MG63 (cell line): ENCODE data around the gene ZNF787. TPM values are rescaled to one million over a fixed set of nuclear protein-coding genes. Genes with fewer than 3 reads are reported as not detected.

Source experiments
- DNase-seq: peaks from one replicate; pipeline ENCODE4 v3.0.0-alpha.2; 2020
- H3K27me3 ChIP-seq: fragments of 250-450 bp; sonication (Bioruptor Pico); 2 replicates; pipeline ENCODE4 v1.5.1; 2020; ENCODE audit warnings: mild to moderate bottlenecking, moderate library complexity
- H3K36me3 ChIP-seq: fragments of 250-450 bp; sonication (Bioruptor Pico); 2 replicates; pipeline ENCODE4 v1.5.1; 2020; ENCODE audit warnings: mild to moderate bottlenecking, moderate library complexity
- H3K4me3 ChIP-seq: fragments of 250-450 bp; sonication (Bioruptor Pico); 2 replicates; pipeline ENCODE4 v1.5.1; 2020; ENCODE audit warnings: mild to moderate bottlenecking, moderate library complexity
- H3K9me3 ChIP-seq: fragments of 250-450 bp; sonication (Bioruptor Pico); 2 replicates; pipeline ENCODE4 v1.5.1; 2020; ENCODE audit warnings: mild to moderate bottlenecking, moderate library complexity
- total RNA-seq: library from RNA; depleted of rRNA; stranded (reverse); fragments of >200 nt; shearing (Covaris generic); gene quantifications from 2 replicates; pipeline ENCODE4 v1.2.3, GENCODE V29; 2014; ENCODE audit warnings: low replicate concordance

Gene ZNF787
- total RNA-seq, 1 experiment from 2014 or later, result 103 TPM

DNA sequence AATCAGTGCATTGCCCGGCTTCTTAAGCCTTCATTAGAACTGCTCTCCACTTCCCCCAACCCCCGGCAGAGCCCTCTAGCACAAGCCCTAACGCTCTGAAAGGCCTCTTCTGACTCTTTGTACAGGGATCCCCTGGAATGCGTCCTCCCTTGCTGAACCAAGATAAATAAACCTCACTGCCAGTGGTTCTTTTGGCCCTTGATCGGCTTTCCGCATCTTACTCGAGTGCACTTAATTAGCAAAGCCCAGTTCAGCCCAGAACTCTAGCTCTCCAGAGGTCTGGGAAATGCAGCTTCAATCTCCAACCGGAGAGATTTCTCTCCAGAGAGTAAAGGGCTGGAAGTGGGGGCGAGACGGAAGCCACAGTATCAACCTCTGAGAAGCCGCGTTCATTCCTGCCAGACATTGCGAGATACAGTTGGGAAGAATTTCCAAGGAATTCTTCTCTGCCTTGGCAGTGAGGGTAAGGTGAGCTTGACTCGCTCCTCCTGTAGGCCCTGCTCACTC lies 11.3 kb upstream of the ZNF787 start:
- DNase-seq, result peak; percentile 53
- H3K9me3 ChIP-seq, result no peaks in the 10 kb centered on the region
- no peaks in the 10 kb centered on the region for H3K36me3 ChIP-seq
- H3K27me3 ChIP-seq, result no peaks in the 10 kb centered on the region
- no peak overlapping the region for H3K4me3 ChIP-seq

DNA sequence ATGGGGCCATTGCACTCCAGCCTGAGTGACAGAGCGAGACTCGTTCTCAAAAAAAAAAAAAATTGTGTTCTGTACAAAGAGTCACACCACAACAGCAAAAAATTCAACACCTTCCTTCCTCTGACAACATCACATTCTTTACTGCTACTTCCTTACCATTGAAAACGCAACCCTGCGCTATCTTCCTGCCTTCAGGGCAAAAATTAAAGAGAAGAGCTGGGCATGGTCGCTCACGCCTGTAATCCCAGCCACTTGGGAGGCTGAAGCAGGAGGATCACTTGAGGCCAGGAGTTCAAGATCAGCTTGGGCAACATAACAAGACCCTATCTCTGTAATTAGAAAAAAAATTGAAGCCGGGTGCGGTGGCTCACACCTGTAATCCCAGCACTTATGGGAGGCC lies 10.6 kb upstream of the ZNF787 start:
- Histone ChIP-seq H3K27me3 (no peaks in the 10 kb centered on the region), H3K36me3 (no peaks in the 10 kb centered on the region), H3K9me3 (no peaks in the 10 kb centered on the region), H3K4me3 (no peak overlapping the region)
- no peak for DNase-seq

DNA sequence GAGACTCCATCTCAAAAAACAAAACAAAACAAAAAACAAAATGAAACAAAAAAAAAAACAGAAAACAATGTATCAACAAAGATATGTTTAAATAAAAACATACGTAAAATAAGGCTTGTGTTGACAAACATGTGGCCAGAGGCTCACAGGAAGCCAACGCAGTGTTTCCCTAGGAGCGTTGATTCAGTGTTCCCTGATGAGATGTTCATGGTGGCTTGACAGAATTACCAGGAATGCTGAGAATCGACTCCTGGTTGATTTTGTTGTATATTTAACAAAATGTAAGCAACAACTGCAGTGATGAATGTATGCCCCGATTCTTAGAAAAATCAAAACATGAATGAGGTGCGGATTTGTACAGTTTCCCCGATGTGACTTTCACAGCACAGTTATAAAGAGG lies 8.9 kb upstream of the ZNF787 start:
- no peaks in the 10 kb centered on the region for H3K36me3 ChIP-seq
- no peak for DNase-seq
- H3K9me3 ChIP-seq, result no peaks in the 10 kb centered on the region
- no peak overlapping the region for H3K4me3 ChIP-seq
- H3K27me3 ChIP-seq, result no peaks in the 10 kb centered on the region

DNA sequence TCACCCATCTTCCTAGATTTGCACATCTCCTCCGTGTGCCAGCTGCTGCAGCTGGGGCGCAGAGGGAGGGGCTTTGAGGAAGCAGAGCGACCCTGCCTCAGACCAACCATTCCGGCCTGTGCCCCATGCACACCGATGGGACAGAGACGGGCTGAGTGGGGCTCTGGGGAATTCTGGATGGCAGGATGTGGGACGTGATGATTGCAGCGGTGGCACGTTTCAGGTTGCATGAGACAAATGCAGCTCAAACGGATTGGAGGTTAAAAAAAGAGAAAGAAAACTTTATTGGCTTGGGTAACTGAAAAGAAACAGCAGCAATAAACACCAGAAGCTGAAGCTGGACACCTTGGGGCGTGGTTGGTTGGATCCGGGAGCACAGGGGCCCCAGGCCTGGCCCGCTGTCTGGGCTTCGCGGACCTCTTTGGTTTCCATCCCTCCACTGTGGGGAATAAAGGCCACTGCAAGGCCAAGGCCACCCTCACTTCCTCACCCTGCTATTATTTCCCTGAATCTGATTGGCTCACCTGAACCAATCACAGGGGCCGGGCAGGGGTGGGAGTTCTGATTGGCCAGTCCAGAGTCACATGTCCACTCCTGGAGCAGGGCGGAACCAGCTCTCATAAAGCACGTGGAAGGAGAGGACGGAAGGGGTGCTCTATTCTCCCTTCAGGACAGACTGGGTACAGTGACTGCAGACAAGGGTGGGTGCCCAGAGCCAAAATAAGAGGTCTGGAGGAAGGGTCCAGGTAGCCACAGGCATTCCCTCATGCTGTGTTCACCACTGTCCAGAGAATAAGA lies 6.1 kb upstream of the ZNF787 start:
- Histone ChIP-seq H3K36me3 (no peaks in the 10 kb centered on the region), H3K4me3 (no peak overlapping the region), H3K9me3 (no peaks in the 10 kb centered on the region), H3K27me3 (no peaks in the 10 kb centered on the region)
- DNase-seq, result no peak

DNA sequence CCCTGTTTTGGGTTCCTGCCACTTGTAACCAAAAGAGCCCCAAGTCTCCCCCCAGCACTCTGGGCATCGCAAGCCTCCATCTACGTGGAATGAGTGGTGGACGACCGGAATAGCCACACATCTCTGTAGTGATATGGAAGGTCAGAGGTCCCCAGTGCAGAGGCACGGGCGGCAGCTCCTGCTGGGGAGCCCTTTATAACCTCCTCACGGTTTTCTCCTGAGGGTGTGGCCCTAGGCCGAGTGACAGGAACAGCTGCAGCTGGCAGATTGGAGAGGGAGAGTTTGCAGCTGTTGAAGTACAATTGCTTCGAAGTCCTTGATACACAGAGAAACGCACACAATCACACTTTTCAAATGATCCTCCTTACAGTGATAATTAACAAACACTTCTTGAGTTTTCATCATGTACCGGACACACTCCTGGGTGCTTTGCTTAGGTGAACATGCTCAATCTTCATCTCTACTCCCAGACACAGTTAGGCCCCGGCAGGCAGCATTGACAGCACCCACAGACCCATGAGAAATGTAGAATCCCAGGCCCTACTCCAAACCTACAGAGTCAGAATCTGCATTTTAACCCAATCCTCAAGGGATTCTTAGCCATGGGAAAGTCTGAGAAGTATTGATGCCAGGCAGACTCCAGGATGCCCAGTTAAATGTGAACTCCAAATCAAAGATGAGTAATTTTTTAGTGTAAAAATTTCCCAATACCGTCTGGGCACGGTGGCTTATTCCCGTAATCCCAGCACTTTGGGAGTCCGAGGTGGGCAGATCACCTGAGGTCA lies 4.9 kb upstream of the ZNF787 start:
- no peak for DNase-seq
- Histone ChIP-seq H3K4me3 (no peak overlapping the region), H3K9me3 (no peaks in the 10 kb centered on the region), H3K36me3 (no peaks in the 10 kb centered on the region), H3K27me3 (no peaks in the 10 kb centered on the region)

DNA sequence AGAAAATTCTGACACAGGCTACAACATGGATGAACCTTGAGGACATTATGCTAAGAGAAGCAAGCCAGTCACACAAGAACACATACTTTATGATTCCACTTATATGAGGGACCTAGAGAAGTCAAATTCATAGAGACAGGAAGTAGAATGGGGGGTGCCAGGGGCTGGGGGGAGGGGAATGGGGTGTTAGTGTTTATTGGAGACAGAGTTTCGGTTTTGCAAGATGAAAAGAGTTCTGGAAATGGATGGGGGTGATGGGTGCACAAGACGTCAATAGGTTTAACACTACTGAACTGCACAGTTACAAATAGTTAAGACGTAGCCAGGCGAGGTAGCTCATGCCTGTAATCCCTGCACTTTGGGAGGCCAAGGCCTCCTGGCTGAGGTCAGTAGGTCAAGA lies 3.5 kb upstream of the ZNF787 start:
- DNase-seq, result no peak
- peaks cover 9% of the 10 kb centered on the region for H3K36me3 ChIP-seq
- no peaks in the 10 kb centered on the region for H3K9me3 ChIP-seq
- H3K27me3 ChIP-seq, result no peaks in the 10 kb centered on the region
- H3K4me3 ChIP-seq, result no peak overlapping the region

DNA sequence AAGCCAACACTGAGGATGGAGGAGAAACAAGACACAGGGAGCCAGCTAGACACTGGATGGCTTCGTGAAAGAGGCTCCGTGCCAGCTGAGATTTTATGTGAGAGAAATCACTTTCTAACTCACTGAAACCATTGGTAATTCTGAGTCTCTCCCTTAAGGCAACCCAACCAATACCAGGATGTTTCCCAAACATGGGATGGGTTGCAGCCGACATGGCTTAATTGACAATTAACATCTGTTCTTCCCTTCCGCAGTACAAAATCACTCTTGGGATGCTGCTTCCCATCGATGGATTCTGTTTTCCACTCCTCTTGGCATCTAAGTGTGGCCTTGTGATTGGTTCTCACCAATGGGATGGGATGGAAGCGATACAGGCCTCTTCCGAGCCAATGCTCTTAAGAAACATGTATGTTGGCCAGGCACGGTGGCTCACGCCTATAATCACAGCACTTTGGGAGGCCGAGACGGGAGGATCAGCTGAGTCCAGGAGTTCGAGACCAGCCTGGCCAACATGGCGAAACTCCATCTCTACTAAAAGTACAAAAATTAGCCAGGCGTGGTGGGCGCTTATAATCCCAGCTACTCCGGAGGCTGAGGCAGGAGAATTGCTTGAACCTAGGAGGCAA lies 2.3 kb upstream of the ZNF787 start:
- no peaks in the 10 kb centered on the region for H3K27me3 ChIP-seq
- no peak overlapping the region for H3K4me3 ChIP-seq
- H3K36me3 ChIP-seq, result peaks cover 21% of the 10 kb centered on the region
- H3K9me3 ChIP-seq, result no peaks in the 10 kb centered on the region
- DNase-seq, result no peak

DNA sequence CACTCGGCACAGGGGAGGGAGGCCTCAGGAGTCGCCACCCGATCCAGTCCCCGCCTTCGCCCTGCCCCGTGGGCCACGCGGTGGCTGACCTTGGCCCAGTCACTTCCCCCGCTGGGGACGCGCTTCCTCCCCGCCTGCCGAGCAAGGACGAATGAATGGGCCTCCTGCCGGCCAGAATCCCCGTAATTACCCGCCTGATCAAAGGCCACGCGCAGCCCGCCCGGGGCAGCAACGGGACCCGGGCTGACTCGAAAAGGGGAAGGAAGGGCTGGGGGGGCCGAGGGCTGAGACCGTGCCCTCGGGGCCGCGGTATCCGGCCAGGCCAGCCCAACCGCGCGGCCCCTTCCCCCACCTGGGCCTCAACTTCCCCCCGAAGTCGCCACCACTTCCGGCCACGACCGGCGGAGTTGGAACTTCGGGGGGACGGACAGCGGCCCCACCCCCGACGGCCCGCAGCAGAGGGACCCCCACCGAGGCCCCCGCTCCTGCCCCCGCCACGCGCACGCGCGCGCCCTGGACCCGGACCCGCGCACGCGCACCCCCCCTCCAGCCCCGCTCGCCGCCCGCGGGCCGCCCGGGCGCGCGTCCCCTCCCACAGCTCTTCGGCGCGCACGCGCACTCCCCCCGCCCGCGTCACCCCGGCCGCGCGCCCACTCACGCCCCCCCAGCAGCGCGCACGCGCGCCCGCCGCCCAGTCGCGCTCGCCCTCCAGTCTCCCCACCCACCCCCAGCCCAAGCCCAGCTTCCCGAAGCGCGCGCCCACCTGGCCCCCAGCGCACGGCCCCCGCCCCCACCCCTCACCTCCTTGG lies 520 bp downstream of the ZNF787 start:
- peaks cover 41% of the 10 kb centered on the region for H3K36me3 ChIP-seq
- no peaks in the 10 kb centered on the region for H3K27me3 ChIP-seq
- DNase-seq, result peak; percentile 88
- peak overlapping the region; percentile 100 for H3K4me3 ChIP-seq
- H3K9me3 ChIP-seq, result no peaks in the 10 kb centered on the region

DNA sequence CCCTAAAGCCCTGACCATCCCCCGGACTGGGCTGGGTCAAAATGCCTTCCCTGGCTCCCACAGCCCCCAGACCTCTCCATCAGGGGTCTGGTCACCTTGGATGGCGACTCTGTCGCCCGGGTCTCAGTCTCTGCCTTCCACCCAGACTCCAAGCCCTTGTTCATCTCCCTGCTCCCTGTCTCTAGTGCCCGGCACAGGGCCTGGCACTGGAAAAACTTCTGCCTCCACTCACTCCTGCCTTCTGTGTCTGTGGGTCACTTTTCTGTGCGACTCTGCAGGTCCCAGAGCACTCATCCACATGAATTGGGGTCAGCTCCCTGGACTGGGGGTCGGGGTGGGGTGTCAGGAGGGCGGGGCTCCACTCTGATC lies 1.1 kb downstream of the ZNF787 start:
- peak overlapping the region; percentile 100 for H3K4me3 ChIP-seq
- H3K36me3 ChIP-seq, result peaks cover 43% of the 10 kb centered on the region
- no peak for DNase-seq
- H3K27me3 ChIP-seq, result no peaks in the 10 kb centered on the region
- H3K9me3 ChIP-seq, result no peaks in the 10 kb centered on the region

DNA sequence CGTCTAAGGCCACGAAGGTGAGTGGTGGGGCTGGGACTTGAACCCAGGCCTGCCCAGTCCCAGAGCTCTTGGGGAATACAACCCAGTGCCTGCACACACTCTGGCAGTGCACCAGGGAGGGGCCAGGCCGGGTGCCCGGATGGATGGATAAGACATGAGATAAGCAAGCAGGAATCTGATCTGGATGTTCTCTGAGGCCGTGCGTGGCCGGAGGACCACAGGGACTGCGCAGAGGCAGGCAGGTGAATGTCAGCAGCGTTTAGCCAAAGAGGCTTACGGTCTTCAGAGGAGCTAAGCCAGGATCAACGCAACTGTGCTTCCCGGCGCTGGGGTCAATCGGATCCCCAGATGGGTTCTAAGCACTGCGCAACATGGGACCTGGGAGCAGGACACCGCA lies 1.5 kb downstream of the ZNF787 start:
- Histone ChIP-seq H3K4me3 (peak overlapping the region; percentile 100), H3K9me3 (no peaks in the 10 kb centered on the region), H3K36me3 (peaks cover 45% of the 10 kb centered on the region), H3K27me3 (no peaks in the 10 kb centered on the region)
- peak; percentile 52 for DNase-seq

DNA sequence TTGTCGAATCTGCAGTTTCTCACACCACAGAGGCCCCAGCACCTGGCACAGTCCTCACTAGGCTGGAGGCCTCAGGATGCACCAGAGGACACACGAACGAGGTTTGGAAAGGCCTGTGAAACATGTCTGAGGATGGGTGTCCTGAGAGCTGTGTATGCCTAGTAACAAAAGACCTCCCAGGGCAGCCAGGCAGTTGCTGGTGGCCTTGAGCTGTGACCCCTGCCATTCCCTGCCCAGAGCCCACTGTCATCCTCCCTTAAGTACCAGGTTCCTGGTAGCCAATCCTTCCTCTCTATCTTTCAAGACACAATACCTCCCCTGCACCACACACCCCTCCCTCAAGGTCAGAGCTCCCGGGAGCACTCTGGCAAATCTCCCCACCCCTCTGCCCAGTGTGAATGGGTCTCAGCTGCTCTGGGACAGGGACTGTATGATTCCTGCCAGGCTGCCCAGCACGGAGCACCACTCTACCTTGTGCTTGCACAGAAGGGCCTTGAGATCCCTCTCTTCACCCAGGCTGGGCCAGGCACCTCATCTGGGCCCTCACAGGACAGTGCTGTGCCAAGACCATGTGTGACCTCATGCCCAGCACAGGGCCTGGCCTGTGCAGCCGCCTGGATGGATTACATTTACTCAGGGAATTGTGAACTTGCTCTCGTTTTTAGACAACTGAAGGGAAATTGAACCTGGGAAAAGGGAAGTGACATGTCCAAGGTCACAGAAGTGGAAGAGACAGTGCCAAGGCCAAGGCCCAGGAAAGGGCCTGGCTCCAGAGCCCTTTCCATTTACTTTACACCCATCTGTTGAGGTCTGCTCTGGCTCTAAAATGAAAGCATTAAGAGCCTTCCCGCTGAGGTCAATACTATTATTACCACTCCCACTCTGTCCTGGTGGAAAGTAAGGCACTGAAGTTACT lies 2.2 kb downstream of the ZNF787 start:
- H3K27me3 ChIP-seq, result no peaks in the 10 kb centered on the region
- no peaks in the 10 kb centered on the region for H3K9me3 ChIP-seq
- no peak for DNase-seq
- peaks cover 45% of the 10 kb centered on the region for H3K36me3 ChIP-seq
- H3K4me3 ChIP-seq, result peak overlapping the region; percentile 100

DNA sequence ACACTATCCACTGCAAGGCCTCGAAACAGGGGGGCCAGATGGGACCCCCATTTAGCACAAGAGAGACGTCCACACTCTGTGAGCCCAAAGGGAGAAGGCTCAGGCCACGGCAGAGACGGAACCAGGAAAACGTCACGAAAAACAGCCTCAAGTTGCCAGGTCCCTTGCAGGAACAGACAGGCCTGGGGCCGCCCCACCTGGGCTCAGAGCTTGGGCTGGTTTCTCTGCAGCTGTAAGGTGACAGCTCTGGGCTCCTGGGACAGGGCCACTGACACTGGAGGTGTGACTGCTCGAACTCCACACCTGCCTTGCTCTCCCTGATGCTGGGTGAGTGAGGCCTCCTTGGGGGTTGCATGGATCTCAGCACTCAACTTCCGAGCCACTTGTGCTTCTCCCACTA lies 3.2 kb downstream of the ZNF787 start:
- no peaks in the 10 kb centered on the region for H3K27me3 ChIP-seq
- no peak for DNase-seq
- H3K36me3 ChIP-seq, result peaks cover 48% of the 10 kb centered on the region
- H3K4me3 ChIP-seq, result no peak overlapping the region
- no peaks in the 10 kb centered on the region for H3K9me3 ChIP-seq

DNA sequence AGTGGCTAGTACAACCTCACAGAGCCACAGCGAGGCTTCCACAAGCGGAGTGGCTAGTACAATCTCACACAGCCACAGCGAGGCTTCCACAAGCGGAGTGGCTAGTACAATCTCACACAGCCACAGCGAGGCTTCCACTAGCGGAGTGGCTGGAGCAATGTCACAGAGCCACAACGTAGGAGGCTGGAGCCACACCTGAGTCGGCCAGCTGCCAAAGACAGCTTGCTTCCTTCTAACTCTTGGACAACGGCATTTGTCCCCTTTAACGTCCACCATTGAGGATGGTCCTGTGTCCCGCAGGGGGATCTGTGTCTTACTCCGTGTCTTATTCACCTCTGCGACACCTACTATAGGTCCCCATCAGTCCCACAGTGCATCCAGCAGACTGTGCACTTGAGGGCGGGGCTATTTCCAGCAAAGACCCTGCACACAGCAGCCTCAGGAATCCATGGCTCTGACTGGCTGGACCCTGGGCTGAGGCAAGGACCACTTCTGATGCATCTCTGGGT lies 3.7 kb downstream of the ZNF787 start:
- Histone ChIP-seq H3K4me3 (no peak overlapping the region), H3K27me3 (no peaks in the 10 kb centered on the region), H3K36me3 (peaks cover 48% of the 10 kb centered on the region), H3K9me3 (no peaks in the 10 kb centered on the region)
- no peak for DNase-seq

DNA sequence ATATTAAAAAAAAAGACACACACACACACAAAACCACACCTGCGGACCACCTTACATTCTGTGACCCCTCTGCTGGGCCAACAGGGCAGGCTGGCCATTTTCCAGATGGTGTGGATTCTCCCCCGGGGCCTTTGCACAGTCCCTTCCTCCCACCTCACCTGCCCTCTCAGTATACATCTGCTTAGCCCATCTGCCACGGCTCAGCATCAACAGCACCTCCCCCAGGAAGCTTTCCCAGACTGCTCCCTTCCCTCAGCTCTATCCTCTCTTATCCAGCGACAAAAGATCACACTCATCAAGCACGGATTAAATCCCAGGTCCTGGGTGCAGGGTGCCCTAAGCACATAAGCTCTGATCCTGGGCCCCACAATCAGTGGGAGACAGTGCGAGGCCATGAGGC lies 4.5 kb downstream of the ZNF787 start:
- Histone ChIP-seq H3K36me3 (peaks cover 48% of the 10 kb centered on the region), H3K27me3 (no peaks in the 10 kb centered on the region), H3K9me3 (no peaks in the 10 kb centered on the region), H3K4me3 (no peak overlapping the region)
- no peak for DNase-seq

DNA sequence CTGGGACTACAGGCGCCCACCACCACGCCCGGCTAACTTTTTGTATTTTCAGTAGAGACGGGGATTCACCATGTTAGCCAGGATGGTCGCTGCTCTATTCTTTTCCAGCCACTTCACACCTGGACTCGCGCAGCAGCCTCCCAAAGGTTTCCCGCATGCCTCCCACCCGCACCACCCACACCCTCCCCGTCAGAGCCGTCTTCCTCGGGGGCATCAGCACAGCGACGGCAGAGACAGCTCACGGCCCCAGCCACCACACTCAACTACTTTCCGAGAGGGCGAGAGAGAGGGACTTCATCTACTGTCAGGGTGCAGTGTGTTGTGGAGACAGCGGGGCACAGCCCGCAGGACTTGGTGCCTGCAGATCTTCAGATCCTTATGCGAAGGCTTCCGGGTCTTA lies 5.6 kb downstream of the ZNF787 start:
- no peaks in the 10 kb centered on the region for H3K27me3 ChIP-seq
- no peak overlapping the region for H3K4me3 ChIP-seq
- peaks cover 50% of the 10 kb centered on the region for H3K36me3 ChIP-seq
- no peaks in the 10 kb centered on the region for H3K9me3 ChIP-seq
- DNase-seq, result no peak

DNA sequence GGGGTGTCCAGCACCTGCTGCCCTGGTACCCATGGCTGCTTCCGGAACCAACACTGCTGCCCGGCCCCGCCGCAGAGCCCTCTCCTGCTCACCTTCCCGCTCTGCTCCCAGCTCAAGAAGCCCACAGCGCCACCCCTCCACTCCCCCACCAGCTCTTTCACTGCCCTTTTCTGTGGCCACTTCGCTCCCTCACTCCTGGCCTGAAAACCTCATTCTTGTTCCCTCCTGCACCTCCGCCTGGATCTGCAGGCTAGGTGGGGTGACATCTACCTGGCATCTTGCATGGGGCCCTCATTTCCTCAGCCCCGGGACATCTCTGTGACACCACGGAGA lies 6.4 kb downstream of the ZNF787 start:
- DNase-seq, result no peak
- peaks cover 44% of the 10 kb centered on the region for H3K36me3 ChIP-seq
- H3K9me3 ChIP-seq, result no peaks in the 10 kb centered on the region
- no peak overlapping the region for H3K4me3 ChIP-seq
- H3K27me3 ChIP-seq, result no peaks in the 10 kb centered on the region
